Colonic mucosa (tissue), 4 donors: Measurements from ENCODE around the gene AKR1C4. TPM values are rescaled to one million over a fixed set of nuclear protein-coding genes. Genes with fewer than 3 reads are reported as not detected.
"Not testable (repeated sequence)": the region's sequence is repeated elsewhere in the genome, so short reads cannot be mapped to it uniquely, and the experiment has no call there.

Experiments
- DNase-seq: peaks from one replicate; pipeline ENCODE4 v3.0.0-alpha.2; 2020
- H3K27ac ChIP-seq: fragments of 200-600 bp; one replicate; pipeline ENCODE4 v1.8.0; 2021
- H3K27me3 ChIP-seq: fragments of 200-600 bp; one replicate; pipeline ENCODE4 v1.8.0; 2021
- H3K36me3 ChIP-seq: fragments of 200-600 bp; one replicate; pipeline ENCODE4 v1.8.0; 2021
- H3K4me1 ChIP-seq: fragments of 200-600 bp; one replicate; pipeline ENCODE4 v1.8.0; 2021; ENCODE audit warnings: mild to moderate bottlenecking
- H3K4me3 ChIP-seq: fragments of 200-600 bp; one replicate; pipeline ENCODE4 v1.8.0; 2021
- H3K9ac ChIP-seq, 2 donors: one replicate each; pipeline ENCODE4 v1.7.0; 2013; ENCODE audit warnings: control low read depth in 2 of 2, low read depth in 2 of 2, low read length in 2 of 2
- H3K9me3 ChIP-seq: fragments of 200-600 bp; one replicate; pipeline ENCODE4 v1.8.0; 2021
- CTCF ChIP-seq: fragments of 200-600 bp; IDR thresholded peaks from one replicate; pipeline ENCODE4 v1.8.0; 2022; ENCODE audit warnings: antibody characterized with exemption, mild to moderate bottlenecking
- intact Hi-C: fragments of 100-400 bp; cut with DNase I; formaldehyde crosslinking; loops from one replicate; pipeline ENCODE4 v1.14.1; 2022
- total RNA-seq, 2 donors: library from RNA; stranded (reverse); fragmentation: NEBNext Ultra II Directional in 1 of 2; extraction: Animal tissue kit (Norgen Biotek cat#: 25700) in 1 of 2; gene quantifications; one replicate each; pipeline ENCODE4 v1.2.1, GENCODE V29; 2021
- donor health status: healthy.
- donor health status: DM: no; HTN: no; CAD: no.
- donor health status: DM: no; HTN: no; CAD: no.

Gene AKR1C4
- total RNA-seq, 2 donors from 2014 or later, result not detected

GRCh38 chr10:5229019-5229418 lies 32.4 kb downstream of the AKR1C4 start:
- no peaks in the 10 kb centered on the region for H3K36me3 ChIP-seq
- H3K9ac ChIP-seq, result no peak overlapping the region
- H3K27me3 ChIP-seq, result no peaks in the 10 kb centered on the region
- no peak for DNase-seq
- H3K27ac ChIP-seq, result no peak overlapping the region
- TF ChIP-seq CTCF, result no peak
- H3K9me3 ChIP-seq, result no peaks in the 10 kb centered on the region
- H3K4me3 ChIP-seq, result no peak overlapping the region
- intact Hi-C loops, result no loop called here
- no peaks in the 10 kb centered on the region for H3K4me1 ChIP-seq

- no peak for TF ChIP-seq CTCF
- intact Hi-C loops, result no loop called here
- no peaks in the 10 kb centered on the region for H3K9me3 ChIP-seq
- no peak overlapping the region for H3K4me3 ChIP-seq
- DNase-seq, result no peak
- H3K36me3 ChIP-seq, result no peaks in the 10 kb centered on the region
- H3K9ac ChIP-seq, result no peak overlapping the region
- no peaks in the 10 kb centered on the region for H3K27me3 ChIP-seq
- no peak overlapping the region for H3K27ac ChIP-seq
- no peaks in the 10 kb centered on the region for H3K4me1 ChIP-seq
Measured at GRCh38 chr10:5233324-5233723, 36.7 kb downstream of the AKR1C4 start.

- TF ChIP-seq CTCF, result no peak
- intact Hi-C loops, result no loop called here
Measured at GRCh38 chr10:5234106-5234860, 37.6 kb downstream of the AKR1C4 start.

GRCh38 chr10:5237541-5237940 lies 40.9 kb downstream of the AKR1C4 start:
- DNase-seq, H3K4me3 ChIP-seq, intact Hi-C loops, H3K27me3 ChIP-seq, H3K27ac ChIP-seq, H3K36me3 ChIP-seq, H3K9me3 ChIP-seq, H3K9ac ChIP-seq, H3K4me1 ChIP-seq: not testable (repeated sequence)

More at GRCh38 chr10:5234106-5234860, 37.6 kb downstream of the AKR1C4 start:
- Histone ChIP-seq H3K27ac (no peak overlapping the region), H3K27me3 (no peaks in the 10 kb centered on the region), H3K4me1 (no peaks in the 10 kb centered on the region), H3K9me3 (no peaks in the 10 kb centered on the region), H3K4me3 (no peak overlapping the region), H3K36me3 (no peaks in the 10 kb centered on the region), H3K9ac (no peak overlapping the region)
- peak; percentile 41 for DNase-seq

- H3K4me3 ChIP-seq, result no peak overlapping the region
- no peak for TF ChIP-seq CTCF
- H3K4me1 ChIP-seq, result no peaks in the 10 kb centered on the region
- no peaks in the 10 kb centered on the region for H3K27me3 ChIP-seq
- H3K9ac ChIP-seq, result no peak overlapping the region
- intact Hi-C loops, result no loop called here
- no peak overlapping the region for H3K27ac ChIP-seq
- H3K36me3 ChIP-seq, result no peaks in the 10 kb centered on the region
- no peaks in the 10 kb centered on the region for H3K9me3 ChIP-seq
- no peak for DNase-seq
Measured at GRCh38 chr10:5242585-5242984, 45.9 kb downstream of the AKR1C4 start.

- intact Hi-C loops, result no loop called here
- Histone ChIP-seq H3K4me3 (no peak overlapping the region), H3K9me3 (no peaks in the 10 kb centered on the region), H3K36me3 (no peaks in the 10 kb centered on the region), H3K27ac (no peak overlapping the region), H3K4me1 (no peaks in the 10 kb centered on the region), H3K27me3 (no peaks in the 10 kb centered on the region), H3K9ac (no peak overlapping the region)
- no peak for TF ChIP-seq CTCF
- DNase-seq, result no peak
Measured at GRCh38 chr10:5243521-5243987, 46.9 kb downstream of the AKR1C4 start.
